ENCODE data around the gene MID1.

The MID1 gene

GRCh38 chrX:10576186-10576585 is 44.2 kb downstream of the MID1 start:
- DNase-seq, result no peak

DNA sequence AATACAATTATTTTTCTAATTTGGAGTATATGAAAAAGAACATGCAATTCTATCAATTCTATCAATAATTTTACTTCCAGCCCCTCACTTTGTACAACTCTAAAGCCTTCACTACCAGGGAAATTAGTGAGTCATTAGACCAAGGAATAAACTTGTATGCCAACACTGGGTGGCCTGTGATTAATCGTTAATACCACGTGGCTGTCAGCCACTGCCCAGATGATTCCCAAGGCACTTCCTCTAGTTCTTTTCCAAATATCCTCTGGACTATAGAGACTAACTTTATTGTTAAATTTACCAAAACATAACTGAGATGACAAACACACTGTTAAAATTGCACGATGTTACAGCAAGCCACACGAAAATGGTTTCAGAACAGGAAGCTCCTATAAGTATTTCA is 45.7 kb downstream of the MID1 start:
- no peak for DNase-seq

DNA sequence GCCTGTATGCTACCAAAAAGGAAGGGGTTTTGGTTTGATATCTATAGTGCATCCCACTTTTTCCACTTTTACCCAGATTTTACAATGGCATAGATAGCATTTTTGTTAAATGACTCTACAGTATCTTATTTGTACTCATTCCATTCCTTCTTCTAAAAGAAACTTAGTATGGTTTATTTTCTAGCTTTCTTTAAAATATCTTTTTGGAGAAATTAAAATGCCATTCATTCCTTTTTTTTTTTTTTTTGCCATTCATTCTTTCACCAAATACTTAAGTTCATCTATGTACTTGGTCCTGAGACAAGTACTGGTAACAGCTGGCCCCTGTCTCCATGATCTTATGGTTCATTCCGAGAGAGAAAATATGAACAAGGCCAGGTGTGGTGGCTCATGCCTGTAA is 49.1 kb downstream of the MID1 start:
- DNase-seq, result no peak

GRCh38 chrX:10570601-10571000 is 49.8 kb downstream of the MID1 start:
- DNase-seq, result no peak

GRCh38 chrX:10569946-10570345 is 50.4 kb downstream of the MID1 start:
- DNase-seq, result no peak

GRCh38 chrX:10568428-10568827 is 52.0 kb downstream of the MID1 start:
- DNase-seq, result no peak

DNA sequence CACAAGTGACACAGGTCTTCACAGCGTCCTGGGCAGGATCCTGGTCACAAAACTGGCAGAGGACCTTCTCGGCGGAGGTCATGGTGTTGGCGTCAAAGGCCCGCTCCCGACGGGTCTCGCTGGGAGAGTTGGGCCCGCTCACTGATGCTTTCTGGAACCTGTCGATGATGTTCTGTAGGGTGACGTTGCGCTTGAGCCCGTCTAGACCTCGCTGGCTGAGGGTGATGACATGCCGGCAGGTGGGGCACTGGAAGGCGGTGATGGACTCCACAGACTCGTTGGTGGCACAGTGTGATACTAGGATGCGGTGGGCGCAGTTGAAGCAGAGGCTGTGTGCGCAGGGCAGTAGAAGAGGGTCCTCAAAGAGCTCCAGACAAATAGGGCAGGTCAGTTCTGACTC is 53.2 kb downstream of the MID1 start:
- DNase-seq, result no peak

DNA sequence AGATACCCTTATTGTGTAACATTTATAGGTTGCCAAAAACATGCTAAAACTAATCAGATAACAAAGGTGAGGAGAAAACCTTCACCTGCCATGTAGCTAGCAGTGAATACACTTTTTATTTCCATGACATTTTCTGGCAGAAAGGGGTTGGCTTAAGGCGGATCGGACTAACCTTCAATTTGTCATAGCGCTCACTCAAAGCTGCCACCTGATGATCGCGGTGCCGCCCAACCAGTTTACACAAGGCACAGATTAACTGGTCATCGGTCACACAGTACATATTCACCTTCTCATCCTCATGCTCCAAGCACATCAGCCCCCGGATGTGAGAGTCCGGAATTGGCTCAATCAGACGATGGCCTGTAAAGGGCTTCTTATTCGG is 53.7 kb downstream of the MID1 start:
- DNase-seq, result no peak

GRCh38 chrX:10564484-10564883 is 55.9 kb downstream of the MID1 start:
- no peak for DNase-seq

DNA sequence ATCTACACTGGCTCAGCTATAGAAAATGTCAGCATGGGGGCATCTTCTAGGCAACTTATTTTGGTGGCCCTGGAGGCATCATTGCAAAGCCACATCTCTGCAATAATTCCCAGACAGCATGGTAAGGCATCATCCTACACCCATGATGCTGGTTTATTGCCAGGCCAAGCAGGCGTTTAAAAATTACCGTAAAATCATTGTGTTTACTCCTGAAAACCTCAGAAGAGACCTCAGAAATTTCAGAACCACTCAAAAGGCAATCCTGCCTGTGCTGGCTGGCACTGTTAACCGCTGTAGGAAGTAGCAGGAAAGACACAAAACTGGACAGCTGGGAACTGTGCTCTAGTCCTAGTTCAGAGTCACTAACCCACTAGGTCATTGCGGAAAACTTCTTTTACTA is 63.2 kb downstream of the MID1 start:
- DNase-seq, result no peak

DNA sequence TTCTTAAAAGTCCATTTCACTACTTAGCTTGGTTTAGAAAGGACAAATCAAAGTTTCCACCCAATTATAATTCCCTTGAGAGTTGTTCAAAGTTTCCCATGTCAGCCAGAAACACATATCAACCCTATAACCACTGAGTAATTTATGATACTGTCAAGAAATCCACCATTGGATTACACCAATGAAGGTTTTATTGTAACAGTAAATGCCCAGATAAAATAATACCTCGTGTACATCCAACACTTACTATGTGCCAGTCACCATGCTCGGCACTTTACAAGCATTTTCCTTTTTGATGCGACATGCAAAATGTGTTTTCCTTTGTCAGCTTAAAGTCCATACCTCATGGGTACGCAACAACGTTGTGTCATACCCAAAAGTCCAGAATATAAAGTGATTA is 64.0 kb downstream of the MID1 start:
- DNase-seq, result no peak

DNA sequence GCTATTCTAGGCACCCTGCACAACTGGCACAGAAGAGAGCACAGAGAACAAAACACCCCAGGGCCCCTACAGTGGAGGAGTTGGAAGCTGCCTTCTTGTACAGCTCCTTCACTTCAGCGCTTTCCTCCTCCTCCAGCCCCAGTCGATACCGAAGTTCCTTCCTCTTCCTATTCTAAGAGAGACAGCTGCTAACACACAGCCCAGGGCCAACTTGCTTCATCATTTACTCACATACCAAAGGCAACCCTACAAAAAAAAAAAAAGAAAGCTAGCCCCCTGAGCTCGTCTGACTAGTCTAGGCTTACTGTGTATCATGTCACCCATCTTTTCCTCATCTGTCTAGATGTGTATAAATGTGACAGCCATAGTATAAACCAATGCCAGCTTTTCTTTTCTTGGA is 64.5 kb downstream of the MID1 start:
- no peak for DNase-seq

DNA sequence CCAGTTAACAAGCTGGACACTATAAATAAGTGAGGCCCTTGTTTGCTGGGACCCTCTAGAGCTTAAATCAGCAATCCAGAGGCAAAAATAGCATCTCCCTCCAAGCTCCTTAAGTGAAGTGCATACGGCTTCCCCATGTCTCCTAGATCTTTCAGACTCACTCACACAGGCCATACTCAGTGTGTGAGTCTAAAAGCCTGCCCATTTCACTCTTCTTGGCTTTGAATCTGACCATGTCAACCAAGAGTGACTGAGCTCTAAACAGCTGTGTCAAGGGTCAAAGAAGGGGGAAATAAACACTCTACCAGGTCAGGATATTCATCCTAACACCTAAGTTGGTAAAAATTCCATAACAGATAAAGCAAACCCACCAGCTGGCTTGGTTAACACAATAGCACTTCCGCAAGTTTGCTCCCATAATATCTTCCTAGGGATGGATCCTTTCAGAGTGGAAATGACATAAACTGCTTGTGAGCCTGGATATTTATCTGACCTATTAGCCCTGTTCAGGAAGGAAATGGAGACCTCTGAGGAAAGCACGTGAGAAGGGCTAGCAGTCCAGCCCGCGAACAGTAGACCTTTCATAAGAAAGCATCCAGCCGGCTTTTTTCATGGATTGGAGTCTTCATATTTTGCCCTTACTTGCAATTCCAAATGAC is 65.6 kb downstream of the MID1 start:
- DNase-seq, result no peak

DNA sequence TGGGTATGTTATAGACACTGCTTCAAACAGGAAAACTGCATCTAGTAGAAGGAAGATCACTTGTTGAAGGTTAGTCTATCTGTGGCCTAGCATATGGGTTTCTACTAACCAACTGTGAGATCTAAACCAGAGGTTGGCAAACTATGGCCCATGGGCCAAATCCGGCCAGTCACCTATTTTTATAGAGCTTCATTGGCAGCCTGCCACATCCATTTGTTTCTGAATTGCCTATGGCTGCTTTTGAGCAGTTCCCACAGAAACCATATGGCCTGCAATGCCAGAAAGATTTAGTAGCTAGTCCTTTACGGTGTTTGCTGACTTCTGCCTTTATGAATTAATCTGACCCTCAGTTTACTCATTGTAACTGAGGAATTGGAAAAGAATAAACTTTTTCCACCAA is 71.1 kb downstream of the MID1 start:
- no peak for DNase-seq

DNA sequence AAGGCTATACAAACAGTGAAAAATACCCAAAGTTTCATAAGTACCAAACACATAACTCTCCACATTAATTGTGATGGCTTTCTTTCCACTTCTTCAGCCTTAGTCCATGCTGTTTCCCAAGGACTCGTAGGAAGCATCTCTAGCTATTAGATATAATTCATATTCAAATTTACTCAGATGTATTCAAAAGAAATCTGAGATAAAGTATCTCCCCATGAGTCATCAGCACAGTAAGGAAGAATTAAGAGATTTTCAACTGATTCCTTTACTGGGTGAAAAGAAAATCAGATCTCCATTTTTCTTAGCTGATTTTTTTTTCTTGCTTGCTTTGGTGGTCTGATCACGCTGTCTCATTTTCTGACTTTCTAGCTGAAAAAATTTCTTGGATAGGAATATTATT is 71.7 kb downstream of the MID1 start:
- DNase-seq, result no peak

- DNase-seq, result no peak
These were observed 74.5 kb downstream of the MID1 start for GRCh38 chrX:10545882-10546281.

DNA sequence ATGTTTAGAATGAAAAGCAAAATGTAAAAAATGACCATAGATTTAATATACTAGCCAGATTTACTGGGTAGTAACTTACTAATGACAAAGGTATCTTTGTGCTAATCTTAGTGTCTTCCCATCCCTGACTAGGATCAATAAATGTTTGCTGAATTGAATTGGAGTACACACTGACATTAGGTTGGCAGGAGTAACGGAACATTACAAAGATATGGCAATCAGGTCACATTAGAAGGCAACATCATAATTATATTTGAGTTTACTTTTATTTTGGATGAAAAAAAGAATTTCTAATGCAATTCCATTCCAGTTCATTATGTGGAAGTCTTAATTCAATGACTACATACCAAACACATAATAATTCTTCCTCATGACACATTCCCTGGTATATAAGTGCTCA is 77.8 kb downstream of the MID1 start:
- no peak for DNase-seq

GRCh38 chrX:10538831-10539230 is 81.6 kb downstream of the MID1 start:
- no peak for DNase-seq

DNA sequence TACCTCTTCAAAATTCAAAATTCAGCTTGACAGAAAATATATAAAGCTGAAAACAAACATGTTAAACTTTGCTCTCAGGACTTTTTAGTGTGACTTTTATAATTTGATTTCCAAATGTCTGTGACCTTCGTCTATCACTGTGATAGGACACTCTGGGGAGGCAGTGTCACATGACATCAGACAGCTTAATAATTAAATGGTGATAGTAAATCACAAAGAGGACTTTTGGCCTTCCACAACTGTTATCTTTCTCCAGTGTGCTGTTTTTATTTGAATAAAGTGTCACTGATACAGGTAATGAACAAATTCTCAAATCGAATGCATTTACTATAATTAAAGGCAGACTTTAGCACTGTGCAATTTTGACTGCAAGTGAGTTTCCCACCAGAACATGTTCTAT is 83.1 kb downstream of the MID1 start:
- no peak for DNase-seq

GRCh38 chrX:10536744-10537143 is 83.6 kb downstream of the MID1 start:
- no peak for DNase-seq

DNA sequence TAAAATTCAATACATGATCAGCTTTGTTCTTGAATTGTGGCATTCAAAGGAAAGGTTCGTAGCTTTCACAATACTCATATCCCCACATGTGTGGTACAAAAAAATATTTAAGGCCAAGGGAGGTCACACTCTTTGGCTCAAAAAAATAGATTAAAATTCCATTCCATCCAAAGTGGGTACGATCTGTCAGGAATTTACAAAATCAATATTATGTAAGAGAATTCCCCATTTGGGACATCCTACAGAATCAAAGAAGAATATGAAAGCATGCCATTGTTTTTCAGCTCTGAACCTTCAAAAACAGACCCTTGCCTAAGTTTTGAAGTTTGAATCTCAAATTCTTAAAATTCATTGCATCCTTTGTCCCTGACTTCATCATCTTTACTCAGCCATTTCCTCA is 85.8 kb downstream of the MID1 start:
- DNase-seq, result no peak

DNA sequence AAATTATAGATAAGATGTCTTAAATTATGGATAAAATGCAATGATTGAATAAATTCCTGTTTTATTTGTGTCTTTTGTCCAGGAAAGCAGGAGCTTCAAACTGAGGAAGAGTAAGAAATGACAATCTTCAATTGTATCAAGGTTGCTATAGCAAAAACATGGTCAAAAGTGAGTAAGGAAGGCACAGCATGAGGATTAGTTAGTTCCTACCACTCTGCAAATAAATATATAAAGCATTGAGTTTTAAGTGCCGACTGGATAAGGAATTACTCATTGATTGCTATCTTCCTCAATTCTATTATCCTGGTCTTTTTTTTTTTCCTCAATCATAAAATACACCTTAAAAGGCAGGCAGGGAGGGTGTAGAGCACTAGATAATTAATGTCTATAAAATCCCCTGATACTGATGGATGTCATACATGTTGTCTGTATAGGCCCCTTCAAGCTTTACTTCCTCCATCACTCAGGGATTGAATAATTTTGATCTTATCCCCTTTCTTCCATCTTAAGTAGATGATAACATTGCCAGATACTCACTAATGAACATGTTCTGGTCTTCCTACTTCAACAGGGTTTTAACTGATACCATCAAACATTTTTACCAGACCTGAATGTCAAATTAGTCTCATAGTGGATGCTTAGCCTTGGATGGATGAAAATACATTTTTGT is 86.6 kb downstream of the MID1 start:
- DNase-seq, result no peak

- DNase-seq, result no peak
These were observed 88.5 kb downstream of the MID1 start for GRCh38 chrX:10531927-10532326.

DNA sequence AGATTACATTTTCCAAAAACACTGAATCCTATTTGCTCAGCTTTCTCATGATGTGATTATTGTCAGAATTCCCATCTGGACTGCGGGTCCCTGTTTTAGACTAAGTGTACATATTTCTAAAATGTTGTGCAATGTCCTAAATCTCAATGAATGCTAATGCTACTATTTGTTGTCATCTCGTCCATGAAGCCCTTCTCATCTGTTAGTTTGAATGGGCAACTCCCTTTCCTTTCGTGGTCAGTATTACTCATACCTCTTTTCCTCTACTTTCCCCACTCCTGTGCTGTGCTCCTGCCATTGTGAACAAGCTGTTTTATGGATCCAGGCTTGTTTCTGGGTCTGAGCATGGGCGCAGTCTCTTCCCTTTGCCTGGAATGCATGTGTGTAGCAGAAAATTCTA is 91.0 kb downstream of the MID1 start:
- DNase-seq, result no peak

DNA sequence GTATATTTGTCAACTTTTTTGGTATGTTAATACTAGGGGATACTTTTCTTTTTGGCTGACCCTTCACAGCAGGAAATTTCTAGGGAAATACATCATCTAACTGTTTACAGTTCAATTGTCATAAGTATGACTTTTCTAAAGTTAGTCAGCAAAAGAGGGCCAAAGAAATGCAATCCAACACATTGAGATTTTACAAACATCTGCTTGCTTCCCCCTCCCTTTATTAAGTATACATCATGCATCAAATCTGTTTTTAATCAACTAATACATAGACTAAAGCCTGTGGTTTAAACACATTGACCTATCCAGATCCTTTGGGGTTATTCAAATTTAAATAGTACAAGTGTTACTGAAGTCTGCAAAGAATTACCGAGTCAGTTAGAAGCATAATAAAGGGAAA is 93.9 kb downstream of the MID1 start:
- no peak for DNase-seq
